ENCODE data around the gene SYCE3. TPM values are rescaled to one million over a fixed set of nuclear protein-coding genes. Genes with fewer than 3 reads are reported as not detected.

SYCE3 gene
- polyA plus RNA-seq, 1 experiment, result not detected

GRCh38 chr22:50502096-50502495, 60.6 kb downstream of the SYCE3 start:
- no peaks in the 10 kb centered on the region for H3K27me3 ChIP-seq (ENCODE audit: control insufficient read depth, insufficient read depth, low read length)
- no peak for DNase-seq (ENCODE audit: low read depth)
- H3K36me3 ChIP-seq (ENCODE audit: control insufficient read depth, insufficient read depth, low read length), result peaks cover 27% of the 10 kb centered on the region
- POLR2A ChIA-PET, result no interaction called here
- CTCF ChIA-PET, result interaction anchor here (0.6 kb wide), 1 partner anchor 10 kb away, joined by 3 read pairs; no protein-coding TSS in a partner anchor
- H3K4me3 ChIP-seq (ENCODE audit: low read depth, low read length), result no peak overlapping the region
- TF ChIP-seq CTCF (IDR thresholded peaks at IDR 0.05; ENCODE audit: insufficient read depth, low read depth, low read length), result no peak

Other genes starting within 250 kb of the SYCE3 start
- 3.7 and 8.2 TPM in 2 replicates for gene DENND6B, start 235.9 kb downstream of the SYCE3 start, polyA plus RNA-seq (2011; rRNA removed)
- 30.4 and 46.4 TPM in 2 replicates for gene PPP6R2, start 219.6 kb downstream of the SYCE3 start, polyA plus RNA-seq (2011; rRNA removed)
- 21.7 and 34.7 TPM in 2 replicates for gene SBF1, start 87.9 kb downstream of the SYCE3 start, polyA plus RNA-seq (2011; rRNA removed)
- 8.1 and 16.0 TPM in 2 replicates for gene ADM2, start 81.4 kb downstream of the SYCE3 start, polyA plus RNA-seq (2011; rRNA removed)
- gene MIOX, start 76.1 kb downstream of the SYCE3 start, polyA plus RNA-seq (2011; rRNA removed), result 0.16 and 0.20 TPM in 2 replicates
- 54.0 and 111 TPM in 2 replicates for gene LMF2, start 55.2 kb downstream of the SYCE3 start, polyA plus RNA-seq (2011; rRNA removed)
- 16.1 and 31.7 TPM in 2 replicates for gene NCAPH2, start 54.7 kb downstream of the SYCE3 start, polyA plus RNA-seq (2011; rRNA removed)
- gene SCO2, start 37.3 kb downstream of the SYCE3 start, polyA plus RNA-seq (2011; rRNA removed), result 0.78 and 2.5 TPM in 2 replicates
- gene TYMP, start 32.9 kb downstream of the SYCE3 start, polyA plus RNA-seq (2011; rRNA removed), result 13.1 and 20.6 TPM in 2 replicates
- gene KLHDC7B, start 17.0 kb downstream of the SYCE3 start, polyA plus RNA-seq (2011; rRNA removed), result 0.34 and 0.39 TPM in 2 replicates
- gene CPT1B, start 15.5 kb upstream of the SYCE3 start, polyA plus RNA-seq (2011; rRNA removed), result 3.2 and 4.3 TPM in 2 replicates
- 31.5 and 51.2 TPM in 2 replicates for gene CHKB, start 19.9 kb upstream of the SYCE3 start, polyA plus RNA-seq (2011; rRNA removed)
- gene MAPK8IP2, start 37.9 kb upstream of the SYCE3 start, polyA plus RNA-seq (2011; rRNA removed), result 0.17 and 0.39 TPM in 2 replicates
- gene ARSA, start 65.2 kb upstream of the SYCE3 start, polyA plus RNA-seq (2011; rRNA removed), result 15.7 and 36.9 TPM in 2 replicates
- gene SHANK3, start 109.9 kb upstream of the SYCE3 start, polyA plus RNA-seq (2011; rRNA removed), result 0.21 and 0.25 TPM in 2 replicates
- gene ACR, start 175.3 kb upstream of the SYCE3 start, polyA plus RNA-seq (2011; rRNA removed), result 0.12 TPM in 1 of 2 replicates, not detected in the other
- 32.5 and 41.6 TPM in 2 replicates for gene RABL2B, start 220.7 kb upstream of the SYCE3 start, polyA plus RNA-seq (2011; rRNA removed)

Measured in BJ (cell line).